Measurements from ENCODE around the gene S1PR2.
A peak's percentile ranks its signal among the peaks of the same experiment; 100 is the strongest.

Gene S1PR2

DNA sequence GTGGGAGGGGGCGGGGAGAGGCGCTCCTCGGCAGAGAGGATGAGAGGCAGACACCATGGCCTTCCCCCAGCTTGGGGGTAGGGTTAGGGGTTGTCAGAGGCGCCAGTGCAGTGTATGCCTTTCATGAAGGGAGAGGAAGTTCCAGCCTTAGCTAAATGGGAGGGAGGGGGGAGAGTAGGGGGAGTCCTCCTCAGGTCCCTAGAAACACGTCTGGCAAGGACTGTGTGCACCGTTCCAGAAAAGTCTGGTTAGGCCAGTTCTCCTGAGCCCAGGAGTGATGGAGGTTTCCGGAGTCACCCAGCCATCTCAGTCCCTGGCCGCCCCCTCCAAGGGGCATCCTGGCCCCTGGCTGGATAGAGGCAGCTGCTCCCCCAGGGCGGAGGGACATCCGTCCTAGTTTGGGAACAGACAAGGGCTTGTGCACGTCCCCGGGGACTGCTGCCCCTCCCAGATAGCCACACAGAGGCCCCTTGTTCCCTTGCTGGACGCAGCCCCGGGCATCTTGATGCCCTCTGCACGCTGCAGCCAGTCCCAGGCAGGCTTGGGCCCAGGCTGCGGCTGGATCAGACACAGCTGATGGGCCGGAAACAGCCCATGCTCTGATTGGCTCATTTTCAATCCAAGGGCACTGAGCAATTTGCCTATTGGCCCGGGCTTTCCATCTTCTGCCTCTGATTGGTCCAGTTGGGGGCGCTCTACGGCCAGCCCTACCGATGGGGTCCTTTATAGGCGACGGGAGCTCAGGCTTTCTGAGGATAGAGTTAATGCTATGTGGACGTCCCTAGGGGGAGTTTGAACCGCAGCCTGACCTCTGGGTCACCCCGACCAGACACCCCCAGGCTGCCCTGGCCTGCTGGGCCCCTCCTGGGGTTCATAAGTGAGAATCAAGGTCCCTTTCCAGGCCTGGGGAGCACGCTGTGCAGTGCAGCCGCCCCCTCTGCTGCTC is 3.8 kb downstream of the S1PR2 start:
- Histone ChIP-seq H3K4me1 (ENCODE audit: control insufficient read depth, insufficient read depth, low read length) (no peaks in the 10 kb centered on the region), H3K27ac (ENCODE audit: low read depth, low read length) (peak overlapping the region; percentile 77), H3K27me3 (ENCODE audit: control insufficient read depth, insufficient read depth, low read length) (no peaks in the 10 kb centered on the region), H3K36me3 (ENCODE audit: control insufficient read depth, insufficient read depth, low read length) (peaks cover 5% of the 10 kb centered on the region), H3K4me3 (ENCODE audit: low read length) (peak overlapping the region; percentile 9), H3K9ac (ENCODE audit: low read length) (no peak overlapping the region)

DNA sequence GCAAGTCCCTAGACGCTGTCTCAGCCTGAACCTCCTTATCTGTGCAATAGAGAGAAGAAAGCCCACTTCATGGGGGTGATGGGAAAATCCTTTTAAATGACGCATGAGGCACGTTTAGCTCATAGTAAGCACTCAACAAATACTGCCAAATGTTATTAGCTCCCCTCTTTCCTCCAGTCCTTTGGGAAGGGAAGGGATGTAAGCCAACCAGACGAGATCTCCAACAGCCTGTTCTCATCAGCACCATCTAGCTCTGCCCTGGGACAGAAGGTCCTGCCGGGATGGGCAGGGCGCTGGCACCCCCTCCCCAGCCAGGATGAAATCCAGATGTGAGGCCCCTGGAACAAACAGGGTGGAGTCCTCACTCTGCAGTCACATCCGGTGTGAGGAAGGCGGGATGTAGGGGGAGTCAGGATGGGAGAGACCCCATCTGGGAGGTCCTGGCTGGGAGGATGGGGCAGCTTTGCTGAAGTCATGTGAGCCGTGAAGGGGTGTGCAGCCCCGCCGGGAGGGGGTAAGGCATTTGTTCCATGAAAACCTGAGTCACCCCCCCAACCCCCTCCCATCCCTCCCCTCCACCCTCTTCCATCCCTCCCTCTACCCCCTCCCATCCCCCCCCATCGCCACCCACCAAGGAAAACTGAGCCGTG is 4.6 kb downstream of the S1PR2 start:
- Histone ChIP-seq H3K27ac (ENCODE audit: low read depth, low read length) (peak overlapping the region; percentile 78), H3K4me1 (ENCODE audit: control insufficient read depth, insufficient read depth, low read length) (no peaks in the 10 kb centered on the region), H3K4me3 (ENCODE audit: low read length) (no peak overlapping the region), H3K9ac (ENCODE audit: low read length) (no peak overlapping the region), H3K36me3 (ENCODE audit: control insufficient read depth, insufficient read depth, low read length) (peaks cover 5% of the 10 kb centered on the region), H3K27me3 (ENCODE audit: control insufficient read depth, insufficient read depth, low read length) (no peaks in the 10 kb centered on the region)

DNA sequence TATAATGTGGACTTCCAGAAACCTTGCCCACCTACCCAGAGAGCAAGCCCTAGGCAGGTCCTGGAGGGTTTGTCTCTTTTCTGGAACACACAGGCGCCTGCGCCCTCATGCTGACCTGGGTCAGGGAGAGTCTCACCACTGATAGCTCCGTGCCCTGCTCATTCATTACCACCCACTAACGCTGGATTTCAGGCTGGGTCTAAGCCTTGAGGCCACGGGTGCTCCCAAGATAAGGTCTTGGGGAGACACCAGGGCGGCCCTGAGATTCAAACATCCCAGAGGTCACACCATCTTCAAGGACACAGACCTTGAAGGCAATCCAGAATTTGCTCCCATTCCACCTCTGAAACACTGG is 5.1 kb downstream of the S1PR2 start:
- peak overlapping the region; percentile 78 for H3K27ac ChIP-seq (ENCODE audit: low read depth, low read length)
- no peaks in the 10 kb centered on the region for H3K4me1 ChIP-seq (ENCODE audit: control insufficient read depth, insufficient read depth, low read length)
- no peaks in the 10 kb centered on the region for H3K27me3 ChIP-seq (ENCODE audit: control insufficient read depth, insufficient read depth, low read length)
- peaks cover 5% of the 10 kb centered on the region for H3K36me3 ChIP-seq (ENCODE audit: control insufficient read depth, insufficient read depth, low read length)
- H3K9ac ChIP-seq (ENCODE audit: low read length): no peak overlapping the region
- H3K4me3 ChIP-seq (ENCODE audit: low read length): no peak overlapping the region

DNA sequence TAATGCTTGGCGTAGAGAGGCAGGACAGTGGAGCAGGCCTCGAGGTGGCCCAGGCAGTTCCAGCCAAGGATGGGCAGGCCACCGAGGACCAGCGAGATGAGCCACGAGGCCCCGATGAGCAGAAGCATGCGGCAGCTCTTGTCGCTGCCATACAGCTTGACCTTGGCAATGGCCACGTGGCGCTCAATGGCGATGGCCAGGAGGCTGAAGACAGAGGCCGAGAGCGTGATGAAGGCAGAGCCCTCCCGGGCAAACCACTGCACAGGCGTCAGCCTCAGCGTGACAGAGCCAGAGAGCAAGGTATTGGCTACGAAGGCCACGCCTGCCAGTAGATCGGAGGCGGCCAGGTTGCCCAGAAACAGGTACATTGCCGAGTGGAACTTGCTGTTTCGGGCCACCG is 6.8 kb downstream of the S1PR2 start:
- no peak overlapping the region for H3K27ac ChIP-seq (ENCODE audit: low read depth, low read length)
- no peak overlapping the region for H3K9ac ChIP-seq (ENCODE audit: low read length)
- no peaks in the 10 kb centered on the region for H3K27me3 ChIP-seq (ENCODE audit: control insufficient read depth, insufficient read depth, low read length)
- peaks cover 5% of the 10 kb centered on the region for H3K36me3 ChIP-seq (ENCODE audit: control insufficient read depth, insufficient read depth, low read length)
- H3K4me3 ChIP-seq (ENCODE audit: low read length): no peak overlapping the region
- no peaks in the 10 kb centered on the region for H3K4me1 ChIP-seq (ENCODE audit: control insufficient read depth, insufficient read depth, low read length)

DNA sequence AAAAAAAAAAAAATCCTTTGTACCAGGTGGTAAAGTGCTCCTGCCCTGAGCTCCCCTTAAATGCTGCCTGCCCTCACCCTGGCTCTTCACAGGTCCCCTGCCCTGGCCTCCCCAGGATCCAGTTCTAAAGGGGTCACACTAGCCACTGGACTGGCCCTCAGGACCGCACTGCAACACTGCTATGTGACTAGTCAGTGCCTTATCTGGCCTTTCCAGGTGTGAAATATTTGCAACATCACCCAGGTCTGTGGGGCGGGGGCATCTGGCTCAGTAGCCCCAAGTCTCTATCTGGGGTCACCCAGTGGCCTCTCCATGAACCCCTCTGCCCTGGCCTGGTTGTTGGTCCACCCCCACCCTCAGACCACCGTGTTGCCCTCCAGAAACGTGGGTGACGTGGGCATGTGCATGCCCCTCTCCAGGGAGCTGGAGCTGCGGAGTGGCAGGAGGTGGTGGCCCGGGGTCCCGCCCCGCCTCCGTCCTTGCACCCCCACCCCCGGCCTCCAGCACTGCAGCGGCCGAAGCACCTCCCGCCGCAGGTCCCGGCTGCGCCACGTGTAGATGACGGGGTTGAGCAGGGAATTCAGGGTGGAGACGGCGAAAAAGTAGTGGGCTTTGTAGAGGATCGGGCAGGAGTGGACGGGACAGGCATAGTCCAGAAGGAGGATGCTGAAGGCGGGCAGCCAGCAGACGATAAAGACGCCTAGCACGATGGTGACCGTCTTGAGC is 7.5 kb downstream of the S1PR2 start:
- Histone ChIP-seq H3K27ac (ENCODE audit: low read depth, low read length) (no peak overlapping the region), H3K27me3 (ENCODE audit: control insufficient read depth, insufficient read depth, low read length) (no peaks in the 10 kb centered on the region), H3K4me3 (ENCODE audit: low read length) (no peak overlapping the region), H3K36me3 (ENCODE audit: control insufficient read depth, insufficient read depth, low read length) (peaks cover 5% of the 10 kb centered on the region), H3K9ac (ENCODE audit: low read length) (no peak overlapping the region), H3K4me1 (ENCODE audit: control insufficient read depth, insufficient read depth, low read length) (no peaks in the 10 kb centered on the region)

DNA sequence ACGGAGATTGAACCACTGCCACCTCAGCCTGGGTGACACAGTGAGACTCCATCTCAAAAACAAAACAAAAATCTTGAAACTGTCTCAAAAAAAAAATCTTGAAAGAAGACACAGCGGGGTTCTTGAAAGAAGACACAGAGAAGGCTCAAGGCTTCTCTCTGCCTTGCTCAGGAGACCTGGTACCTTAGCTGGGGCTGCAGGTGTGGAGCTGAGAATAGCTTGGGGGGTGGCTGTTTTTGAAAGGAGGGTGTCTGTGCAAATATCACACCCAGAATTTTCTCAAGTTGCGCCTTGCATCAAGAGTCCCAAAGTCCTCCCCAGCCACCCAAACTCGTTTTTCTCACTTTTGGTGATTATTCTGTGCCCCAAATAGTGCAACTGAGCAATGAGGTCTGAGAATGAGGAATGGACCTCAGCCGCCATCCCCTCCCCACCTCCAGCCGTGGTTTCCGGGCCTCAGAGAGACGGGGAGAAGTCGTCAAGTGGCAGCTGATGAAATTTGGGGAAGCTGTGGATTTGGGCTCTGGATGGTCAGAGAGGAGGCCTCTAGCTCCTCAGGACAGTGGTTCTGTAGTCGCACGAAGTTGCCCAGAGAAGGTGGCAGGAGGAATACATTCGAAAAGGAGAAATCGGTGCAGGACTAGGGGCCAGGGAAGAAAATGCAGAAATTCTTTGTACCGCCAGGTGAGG is 8.8 kb downstream of the S1PR2 start:
- no peak overlapping the region for H3K27ac ChIP-seq (ENCODE audit: low read depth, low read length)
- H3K9ac ChIP-seq (ENCODE audit: low read length): no peak overlapping the region

DNA sequence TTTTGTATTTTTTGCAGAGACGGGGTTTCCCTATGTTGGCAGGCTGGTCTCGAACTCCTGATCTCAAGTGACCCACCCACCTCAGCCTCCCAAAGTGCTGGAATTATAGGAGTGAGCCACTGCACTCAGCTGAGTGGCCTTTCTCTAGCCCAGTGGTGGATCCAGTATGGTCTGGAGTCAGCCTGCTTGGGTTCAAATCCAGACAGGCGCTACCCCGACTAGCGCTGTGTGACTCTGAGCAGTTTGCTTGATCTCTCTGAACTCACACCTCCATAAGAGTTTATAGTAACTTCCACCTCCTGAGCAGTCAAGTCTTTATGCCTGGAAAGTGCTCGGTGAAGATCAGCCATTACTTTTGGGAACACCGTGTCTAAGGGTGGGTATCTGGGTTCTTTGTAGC is 10.4 kb downstream of the S1PR2 start:
- H3K27ac ChIP-seq (ENCODE audit: low read depth, low read length): no peak overlapping the region

More for the DNA sequence above, 8.8 kb downstream of the S1PR2 start:
- H3K4me3 ChIP-seq (ENCODE audit: low read length): no peak overlapping the region
- H3K4me1 ChIP-seq (ENCODE audit: control insufficient read depth, insufficient read depth, low read length): no peaks in the 10 kb centered on the region
- no peaks in the 10 kb centered on the region for H3K27me3 ChIP-seq (ENCODE audit: control insufficient read depth, insufficient read depth, low read length)
- H3K36me3 ChIP-seq (ENCODE audit: control insufficient read depth, insufficient read depth, low read length): peaks cover 5% of the 10 kb centered on the region

DNA sequence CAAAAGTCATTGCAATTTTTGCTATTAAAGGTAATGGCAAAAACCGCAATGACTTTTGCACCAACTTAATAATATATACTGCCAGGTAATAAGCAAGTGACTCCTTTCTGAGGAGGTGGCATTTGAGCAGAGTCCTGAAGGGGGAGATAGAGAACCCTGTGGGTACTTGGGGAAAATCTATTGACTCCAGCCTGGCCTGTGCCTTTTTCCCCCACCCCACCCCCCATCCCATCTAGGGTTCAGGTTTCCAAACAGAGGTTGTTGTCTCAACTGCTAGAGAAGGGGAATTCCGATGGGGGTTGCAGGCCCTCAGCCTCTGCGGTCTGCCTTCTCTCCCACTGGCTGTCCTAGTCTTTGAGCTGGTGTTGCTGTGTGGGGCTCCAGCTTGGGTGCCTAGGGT is 11.5 kb downstream of the S1PR2 start:
- H3K4me1 ChIP-seq (ENCODE audit: control insufficient read depth, insufficient read depth, low read length): no peaks in the 10 kb centered on the region
- H3K4me3 ChIP-seq (ENCODE audit: low read length): no peak overlapping the region
- peaks cover 5% of the 10 kb centered on the region for H3K36me3 ChIP-seq (ENCODE audit: control insufficient read depth, insufficient read depth, low read length)
- H3K9ac ChIP-seq (ENCODE audit: low read length): no peak overlapping the region
- no peaks in the 10 kb centered on the region for H3K27me3 ChIP-seq (ENCODE audit: control insufficient read depth, insufficient read depth, low read length)
- H3K27ac ChIP-seq (ENCODE audit: low read depth, low read length): no peak overlapping the region

More for the DNA sequence above, 10.4 kb downstream of the S1PR2 start:
- Histone ChIP-seq H3K36me3 (ENCODE audit: control insufficient read depth, insufficient read depth, low read length) (peaks cover 5% of the 10 kb centered on the region), H3K9ac (ENCODE audit: low read length) (no peak overlapping the region), H3K27me3 (ENCODE audit: control insufficient read depth, insufficient read depth, low read length) (no peaks in the 10 kb centered on the region), H3K4me1 (ENCODE audit: control insufficient read depth, insufficient read depth, low read length) (no peaks in the 10 kb centered on the region), H3K4me3 (ENCODE audit: low read length) (no peak overlapping the region)

DNA sequence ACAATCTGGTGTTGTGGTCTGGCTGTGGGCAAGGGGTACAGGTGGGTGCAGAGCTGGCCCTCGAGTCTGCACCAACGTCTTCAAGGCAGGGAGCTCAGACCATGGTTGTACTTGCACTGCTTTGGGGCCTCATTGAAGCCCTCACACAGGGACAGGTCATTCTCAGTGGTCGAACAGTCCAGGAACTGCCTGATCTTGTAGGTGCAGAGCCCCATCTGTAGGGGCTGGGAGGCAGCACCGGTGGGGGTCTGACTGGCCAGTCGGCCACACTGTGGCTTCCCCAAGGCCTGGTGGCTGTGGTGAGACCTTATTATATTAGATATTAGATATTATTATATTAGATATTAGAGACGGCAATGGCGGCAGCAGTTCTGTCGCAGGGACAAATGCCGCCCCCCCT is 14.0 kb downstream of the S1PR2 start:
- no peak overlapping the region for H3K27ac ChIP-seq (ENCODE audit: low read depth, low read length)
- no peak overlapping the region for H3K4me3 ChIP-seq (ENCODE audit: low read length)
- H3K27me3 ChIP-seq (ENCODE audit: control insufficient read depth, insufficient read depth, low read length): no peaks in the 10 kb centered on the region
- H3K4me1 ChIP-seq (ENCODE audit: control insufficient read depth, insufficient read depth, low read length): no peaks in the 10 kb centered on the region
- H3K36me3 ChIP-seq (ENCODE audit: control insufficient read depth, insufficient read depth, low read length): no peaks in the 10 kb centered on the region
- H3K9ac ChIP-seq (ENCODE audit: low read length): no peak overlapping the region

DNA sequence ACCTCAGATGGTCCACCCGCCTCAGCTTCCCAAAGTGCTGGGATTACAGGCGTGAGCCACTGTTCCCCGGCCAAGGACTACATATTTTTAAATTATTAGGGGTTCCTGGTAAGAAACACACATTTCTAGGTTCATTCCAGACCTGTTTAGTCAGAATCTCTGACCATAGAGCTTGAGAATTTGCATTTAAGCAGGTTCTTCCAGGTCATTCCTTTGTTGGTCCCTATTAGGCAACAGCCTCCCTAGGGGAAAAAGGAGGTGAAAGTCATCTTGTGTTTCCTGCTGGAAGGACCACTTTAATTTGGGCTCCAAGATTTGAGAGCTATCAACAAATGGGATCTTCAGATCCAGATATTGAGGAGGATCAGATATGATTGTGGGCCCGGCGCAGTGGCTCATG is 16.3 kb downstream of the S1PR2 start:
- Histone ChIP-seq H3K4me1 (ENCODE audit: control insufficient read depth, insufficient read depth, low read length) (no peaks in the 10 kb centered on the region), H3K4me3 (ENCODE audit: low read length) (no peak overlapping the region), H3K9ac (ENCODE audit: low read length) (no peak overlapping the region), H3K36me3 (ENCODE audit: control insufficient read depth, insufficient read depth, low read length) (no peaks in the 10 kb centered on the region), H3K27ac (ENCODE audit: low read depth, low read length) (no peak overlapping the region), H3K27me3 (ENCODE audit: control insufficient read depth, insufficient read depth, low read length) (no peaks in the 10 kb centered on the region)

DNA sequence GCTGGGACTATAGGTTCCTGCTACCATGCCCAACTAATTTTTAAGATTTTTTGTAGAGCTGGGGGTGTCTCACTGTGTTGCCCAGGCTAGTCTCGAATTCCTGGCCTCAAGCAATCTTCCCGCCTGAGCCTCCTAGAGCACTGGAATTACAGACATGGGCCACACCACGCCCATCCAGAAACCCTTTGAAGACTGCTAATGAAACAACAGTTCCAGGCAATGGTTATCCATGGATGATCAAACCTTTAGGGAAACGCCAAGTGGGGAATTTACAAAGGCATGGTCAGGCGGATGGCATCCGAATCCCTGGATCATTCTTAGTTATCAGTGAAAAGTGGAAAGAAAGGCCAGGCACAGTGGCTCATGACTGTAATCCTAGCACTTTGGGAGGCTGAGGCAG is 19.4 kb downstream of the S1PR2 start:
- Histone ChIP-seq H3K36me3 (ENCODE audit: control insufficient read depth, insufficient read depth, low read length) (no peaks in the 10 kb centered on the region), H3K4me3 (ENCODE audit: low read length) (no peak overlapping the region), H3K27ac (ENCODE audit: low read depth, low read length) (no peak overlapping the region), H3K27me3 (ENCODE audit: control insufficient read depth, insufficient read depth, low read length) (no peaks in the 10 kb centered on the region), H3K9ac (ENCODE audit: low read length) (no peak overlapping the region), H3K4me1 (ENCODE audit: control insufficient read depth, insufficient read depth, low read length) (no peaks in the 10 kb centered on the region)

DNA sequence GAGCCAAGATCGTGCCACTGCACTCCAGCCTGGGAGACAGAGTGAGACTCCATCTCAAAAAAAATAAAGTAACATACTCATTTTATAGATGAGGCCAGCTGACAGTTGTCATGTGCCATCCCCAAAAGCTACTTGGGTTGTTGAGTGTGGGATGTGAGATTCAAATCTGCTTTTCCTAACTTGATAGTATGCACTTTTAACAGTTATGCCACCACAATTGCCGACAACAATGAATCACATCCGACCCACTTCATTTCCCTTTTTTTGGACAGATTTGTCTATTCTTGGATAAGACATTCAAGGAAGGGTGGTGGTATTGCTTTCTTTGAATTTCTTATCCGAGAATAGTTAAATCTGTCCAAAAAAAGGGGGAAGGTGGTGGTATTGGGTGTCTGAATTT is 20.1 kb downstream of the S1PR2 start:
- no peaks in the 10 kb centered on the region for H3K27me3 ChIP-seq (ENCODE audit: control insufficient read depth, insufficient read depth, low read length)
- no peak overlapping the region for H3K27ac ChIP-seq (ENCODE audit: low read depth, low read length)
- H3K9ac ChIP-seq (ENCODE audit: low read length): no peak overlapping the region
- no peaks in the 10 kb centered on the region for H3K36me3 ChIP-seq (ENCODE audit: control insufficient read depth, insufficient read depth, low read length)
- no peak overlapping the region for H3K4me3 ChIP-seq (ENCODE audit: low read length)
- H3K4me1 ChIP-seq (ENCODE audit: control insufficient read depth, insufficient read depth, low read length): no peaks in the 10 kb centered on the region
